HK-2 (cell line): Measurements from ENCODE around the gene SLC41A2.
"Not testable (repeated sequence)": the region's sequence is repeated elsewhere in the genome, so short reads cannot be mapped to it uniquely, and the experiment has no call there.

Source experiments
- DNase-seq: peaks from one replicate; pipeline ENCODE4 v3.0.0-alpha.2; 2018; ENCODE audit not compliant: unreplicated experiment

SLC41A2 gene, protein sequence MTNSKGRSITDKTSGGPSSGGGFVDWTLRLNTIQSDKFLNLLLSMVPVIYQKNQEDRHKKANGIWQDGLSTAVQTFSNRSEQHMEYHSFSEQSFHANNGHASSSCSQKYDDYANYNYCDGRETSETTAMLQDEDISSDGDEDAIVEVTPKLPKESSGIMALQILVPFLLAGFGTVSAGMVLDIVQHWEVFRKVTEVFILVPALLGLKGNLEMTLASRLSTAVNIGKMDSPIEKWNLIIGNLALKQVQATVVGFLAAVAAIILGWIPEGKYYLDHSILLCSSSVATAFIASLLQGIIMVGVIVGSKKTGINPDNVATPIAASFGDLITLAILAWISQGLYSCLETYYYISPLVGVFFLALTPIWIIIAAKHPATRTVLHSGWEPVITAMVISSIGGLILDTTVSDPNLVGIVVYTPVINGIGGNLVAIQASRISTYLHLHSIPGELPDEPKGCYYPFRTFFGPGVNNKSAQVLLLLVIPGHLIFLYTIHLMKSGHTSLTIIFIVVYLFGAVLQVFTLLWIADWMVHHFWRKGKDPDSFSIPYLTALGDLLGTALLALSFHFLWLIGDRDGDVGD

DNA sequence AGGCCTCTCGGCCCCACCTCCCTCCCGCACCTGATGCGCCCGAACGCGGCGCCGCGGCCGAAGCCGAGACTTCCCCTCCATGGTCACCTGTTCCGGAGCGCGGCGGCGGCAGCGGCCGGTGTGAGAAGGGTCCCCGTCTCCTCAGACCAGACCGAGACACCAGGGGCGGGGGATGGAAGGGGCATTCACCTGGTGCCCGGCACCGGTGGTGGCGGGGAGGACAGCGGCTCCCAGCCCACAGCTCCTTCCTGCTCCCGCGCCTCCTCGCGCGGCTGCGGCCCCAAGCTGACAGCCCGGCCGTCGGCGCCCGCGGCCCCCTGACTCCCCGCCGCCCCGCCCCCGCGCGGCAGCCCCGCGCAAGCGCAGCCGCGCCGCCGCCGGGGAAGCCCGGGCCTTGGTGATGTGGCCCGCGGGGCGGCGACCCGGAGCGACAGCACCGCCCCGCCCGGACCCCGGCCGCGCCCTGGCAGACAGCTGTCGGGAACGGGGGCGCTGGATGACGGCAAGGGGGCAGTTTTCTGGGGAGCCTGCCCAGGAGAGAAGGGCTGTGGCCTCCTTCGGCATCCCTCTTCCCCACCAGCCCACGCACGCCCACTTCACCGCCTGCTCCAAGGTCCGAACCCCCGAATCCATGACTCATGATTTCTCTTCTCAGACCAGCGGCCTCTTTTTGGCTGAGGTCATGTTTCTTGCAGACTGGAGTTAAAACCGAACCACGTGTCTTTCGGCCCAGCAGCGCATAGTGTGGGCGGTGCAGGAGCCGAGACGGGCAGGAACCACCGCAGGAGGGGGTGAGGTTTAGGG is at the start of gene SLC41A2:
TSS of gene SLC41A2 (minus strand) at position 290 of the 804 bp plus-strand sequence. CDS start 29,763 bp downstream, outside the sequence.
- DNase-seq = peak; percentile 89

DNA sequence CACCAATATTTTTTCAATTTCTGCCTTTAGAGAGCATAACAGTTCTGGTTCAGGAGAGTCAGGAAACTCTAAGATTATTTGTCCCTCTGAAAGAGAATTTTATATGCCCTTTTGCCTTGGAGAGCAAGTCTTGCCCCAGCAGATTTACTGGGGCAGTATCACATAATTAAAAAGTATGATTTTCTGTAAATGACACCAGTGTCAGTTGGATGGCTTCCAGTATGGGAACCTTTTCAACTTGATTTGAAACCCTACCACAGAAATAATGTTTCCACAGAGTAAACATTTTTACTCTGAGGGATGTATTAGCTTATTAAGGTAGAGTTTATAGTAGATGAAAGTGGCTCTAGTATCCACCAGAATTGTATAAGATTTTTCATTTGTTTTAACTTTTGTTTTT is 43.4 kb upstream of the SLC41A2 start:
- no peak for DNase-seq

DNA sequence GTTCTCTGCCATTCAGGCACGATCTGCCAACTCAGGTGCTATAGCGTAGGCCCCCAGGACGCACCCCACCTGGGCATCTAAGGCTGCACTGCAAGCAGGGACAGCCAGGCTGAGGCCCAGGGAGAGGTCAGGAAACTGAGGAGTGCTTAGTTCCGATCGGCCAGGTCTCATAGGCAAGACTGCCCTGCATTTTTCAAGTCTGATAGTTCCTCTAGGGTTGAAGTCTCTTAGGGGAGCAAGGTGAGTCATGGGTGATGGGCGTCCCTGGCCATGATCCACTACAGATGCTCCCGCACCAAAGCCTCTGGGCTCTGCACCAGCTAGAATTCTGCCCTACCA is 41.2 kb upstream of the SLC41A2 start:
- no peak for DNase-seq

DNA sequence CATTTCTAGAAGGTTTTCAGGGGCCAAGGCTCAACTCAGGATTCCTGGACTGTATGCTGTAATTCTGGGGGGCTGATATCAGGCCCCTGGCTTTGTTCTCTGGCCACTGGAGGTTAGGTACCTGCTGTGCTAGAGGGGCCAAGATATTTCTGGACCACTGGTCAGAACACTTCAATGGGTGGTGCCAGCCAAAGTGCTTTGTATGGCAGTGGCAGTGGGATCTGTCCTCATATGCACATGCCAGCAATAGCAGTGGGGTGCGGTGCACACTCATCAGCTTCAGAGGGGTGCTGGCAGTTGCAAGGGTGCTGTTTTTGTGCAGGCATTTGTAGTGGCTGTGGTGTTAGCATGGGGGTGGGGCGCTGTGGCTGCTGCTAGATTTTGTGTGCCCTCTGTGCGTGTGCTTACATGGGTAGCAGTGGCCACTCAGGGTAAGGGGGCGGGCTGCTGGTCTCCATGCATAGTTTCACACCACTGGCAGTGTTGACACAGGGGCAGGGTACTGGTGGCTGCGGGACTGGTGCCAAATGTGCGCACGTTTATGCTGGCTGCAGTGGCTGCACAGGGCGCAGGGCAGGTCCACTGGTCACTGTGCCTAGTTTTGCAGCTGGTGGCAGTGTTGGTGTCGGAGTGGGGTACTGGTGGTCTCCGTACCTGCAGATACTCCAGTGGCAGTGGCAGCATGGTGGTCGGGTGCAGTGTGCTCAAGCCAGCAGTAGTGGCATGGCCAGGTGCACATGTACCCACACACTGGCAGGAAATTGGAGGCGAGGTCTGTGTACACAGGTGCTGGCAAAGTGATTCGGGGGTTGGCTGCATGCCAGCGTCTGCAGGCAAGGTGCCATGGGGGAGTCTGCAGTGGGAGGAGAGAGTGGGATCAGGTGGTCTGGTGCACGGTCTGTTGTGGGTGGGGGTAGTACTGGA is 40.6 kb upstream of the SLC41A2 start:
- DNase-seq = no peak

DNA sequence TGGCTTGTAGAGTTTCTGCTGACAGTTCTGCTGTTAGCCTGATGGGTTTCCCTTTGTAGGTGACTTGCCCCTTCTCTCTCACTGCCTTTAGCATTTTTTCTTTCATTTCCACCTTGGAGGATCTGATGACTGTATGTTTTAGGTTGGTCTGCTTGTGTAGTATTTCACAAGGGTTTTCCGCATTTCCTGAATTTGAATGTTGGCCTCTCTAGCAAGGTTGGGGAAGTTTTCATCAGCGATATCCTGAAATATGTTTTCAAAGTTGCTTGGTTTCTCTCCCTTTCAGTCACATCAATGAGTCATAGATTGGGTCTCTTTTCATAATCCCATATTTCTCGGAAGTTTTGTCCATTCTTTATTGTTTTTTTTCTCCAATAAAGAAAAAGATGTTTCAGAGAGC is 39.5 kb upstream of the SLC41A2 start:
- DNase-seq = no peak

DNA sequence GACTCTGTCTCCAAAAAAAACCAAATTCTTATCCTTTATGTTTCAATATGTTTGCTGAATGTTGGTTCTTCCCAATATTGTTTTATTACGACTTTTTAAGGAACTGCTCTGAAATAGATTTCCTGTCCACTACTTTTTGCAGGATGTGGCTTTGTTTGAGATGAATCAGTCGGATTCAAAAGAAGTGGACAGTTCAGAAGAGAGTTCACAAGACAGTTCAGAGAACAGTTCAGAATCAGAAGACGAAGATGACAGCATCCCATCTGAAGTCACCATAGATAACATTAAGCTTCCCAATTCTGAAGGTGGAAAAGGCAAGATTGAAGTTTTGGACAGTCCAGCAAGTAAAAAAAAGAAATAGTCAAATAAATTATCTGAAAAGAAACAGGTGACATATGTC is 36.2 kb upstream of the SLC41A2 start:
- DNase-seq = no peak

DNA sequence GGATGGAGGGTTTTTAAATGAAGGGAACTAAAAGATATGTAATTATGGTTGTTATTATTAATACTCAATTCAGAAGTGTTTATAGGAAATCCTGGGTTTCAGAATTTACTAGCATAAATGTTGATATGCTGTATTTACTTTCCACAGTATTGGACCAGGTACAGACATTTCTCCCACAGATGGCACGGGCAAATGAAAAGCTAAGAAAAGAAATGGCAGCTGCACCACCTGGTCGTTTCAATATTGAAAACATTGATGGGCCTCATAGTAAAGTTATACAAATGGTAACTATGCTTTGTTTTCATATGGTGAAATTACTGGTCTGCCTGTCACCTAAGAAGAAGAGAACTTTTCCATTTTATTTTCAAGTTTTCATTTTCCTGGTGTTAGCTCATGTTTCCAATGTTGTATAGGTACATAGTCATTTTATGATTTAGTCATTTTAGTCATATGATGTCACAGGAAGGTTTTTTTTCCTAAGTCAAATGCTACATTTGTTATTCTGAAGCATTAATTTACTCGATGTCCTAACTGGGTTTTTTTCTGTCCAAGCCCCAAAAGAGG is 33.6 kb upstream of the SLC41A2 start:
- no peak for DNase-seq

DNA sequence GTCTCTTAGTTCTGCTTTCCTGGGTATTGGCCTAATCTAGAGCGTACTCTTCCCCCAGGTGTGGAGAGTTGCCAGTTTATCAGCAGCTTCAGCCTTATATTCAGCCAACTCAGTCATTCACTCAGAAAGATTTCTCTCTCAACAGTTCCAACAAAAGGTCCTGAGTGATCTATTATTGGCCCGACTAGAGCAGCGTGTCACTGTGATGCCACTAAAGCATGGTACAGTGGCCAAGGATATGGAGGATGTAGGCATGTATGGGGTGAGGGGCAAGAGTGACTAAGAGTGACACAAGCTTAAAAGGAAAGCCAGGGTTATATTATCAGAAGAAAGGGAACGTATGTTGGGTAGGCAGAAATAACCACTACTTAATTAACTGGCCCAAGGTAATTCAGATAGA is 32.9 kb upstream of the SLC41A2 start:
- no peak for DNase-seq

DNA sequence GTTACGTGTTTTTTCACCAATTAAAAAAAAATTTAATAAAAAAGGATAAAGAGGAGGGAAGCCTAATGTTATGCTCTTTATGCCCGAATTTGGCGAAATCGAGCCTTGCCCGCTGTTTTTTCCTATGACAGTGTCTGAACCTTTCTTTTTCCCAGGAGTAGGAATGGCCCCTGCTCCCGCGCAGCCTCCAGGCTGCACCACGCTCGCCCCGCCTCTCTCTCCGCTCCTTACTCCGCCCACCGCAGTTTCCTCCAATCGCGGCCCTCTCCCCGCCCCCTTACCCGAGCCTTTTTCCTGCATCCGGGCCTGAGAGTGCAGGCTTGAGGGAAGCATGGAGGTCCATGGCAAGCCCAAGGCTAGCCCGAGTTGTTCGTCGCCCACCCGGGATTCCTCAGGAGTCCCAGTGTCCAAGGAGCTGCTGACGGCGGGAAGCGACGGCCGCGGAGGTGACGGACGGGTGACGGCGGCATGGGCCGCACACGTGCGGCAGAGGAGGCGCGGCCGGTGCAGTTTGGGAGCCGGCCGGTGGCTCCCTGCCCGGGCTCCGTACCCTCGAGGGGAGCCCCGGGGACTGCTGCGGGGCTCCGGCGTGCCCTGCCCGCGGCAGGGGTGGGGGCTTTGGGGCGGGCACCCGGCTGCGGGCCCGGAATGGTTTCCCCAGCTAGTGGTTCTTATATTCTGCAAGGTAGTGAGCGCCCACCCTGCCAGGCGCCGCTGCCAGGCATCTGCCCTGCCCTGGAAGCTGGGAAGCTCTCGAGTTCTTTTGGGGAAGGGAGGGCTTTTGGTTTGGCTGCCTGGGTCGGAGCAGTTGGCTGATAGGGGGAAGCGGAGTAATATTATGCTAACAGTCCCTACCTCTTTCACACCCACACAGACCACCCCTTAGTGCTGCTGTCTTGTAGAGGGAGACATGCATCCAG is 28.2 kb upstream of the SLC41A2 start, which contains the start of gene NOPCHAP1:
TSS of gene NOPCHAP1 (plus strand) at position 295 of the 920 bp plus-strand sequence. CDS start at position 332, 37 bp downstream.
- peak; percentile 92 for DNase-seq

DNA sequence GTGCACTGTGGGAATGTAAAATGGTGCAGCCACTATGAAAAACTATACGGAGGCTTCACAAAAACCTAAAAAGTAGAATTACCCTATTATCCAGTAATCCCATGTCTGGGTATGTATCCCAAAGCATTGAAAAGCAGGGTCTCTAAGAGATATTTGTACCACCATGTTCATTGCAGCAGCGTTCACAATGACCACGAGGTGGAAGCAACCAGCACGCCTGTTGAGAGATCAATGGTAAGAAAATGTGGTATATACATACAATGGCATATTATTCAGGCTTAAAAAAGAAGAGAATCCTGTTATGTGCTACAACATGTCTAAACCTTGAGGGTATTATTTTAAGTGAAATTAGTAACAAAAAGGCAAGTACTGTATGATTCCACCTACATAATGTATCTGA is 27.1 kb upstream of the SLC41A2 start:
- no peak for DNase-seq

DNA sequence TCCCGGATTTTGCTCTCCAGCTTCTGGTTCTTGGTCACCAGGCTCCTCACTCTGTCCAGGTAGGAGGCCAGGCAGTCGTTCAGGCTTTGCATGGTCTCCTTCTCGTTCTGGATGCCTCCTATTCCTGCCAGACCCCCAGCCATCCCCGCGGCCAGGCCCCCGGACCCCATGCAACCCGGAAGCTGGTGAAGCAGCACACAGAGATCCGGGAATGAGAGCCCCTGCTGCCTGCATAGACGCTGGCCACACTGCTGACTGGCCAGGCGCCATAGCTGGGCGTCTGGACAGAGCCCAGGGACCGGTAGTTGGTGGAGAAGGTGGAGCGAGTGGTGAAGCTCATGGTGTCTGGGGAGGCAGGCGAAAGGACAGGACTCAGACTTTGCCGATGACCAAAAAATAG is 19.6 kb upstream of the SLC41A2 start:
- DNase-seq = not testable (repeated sequence)

DNA sequence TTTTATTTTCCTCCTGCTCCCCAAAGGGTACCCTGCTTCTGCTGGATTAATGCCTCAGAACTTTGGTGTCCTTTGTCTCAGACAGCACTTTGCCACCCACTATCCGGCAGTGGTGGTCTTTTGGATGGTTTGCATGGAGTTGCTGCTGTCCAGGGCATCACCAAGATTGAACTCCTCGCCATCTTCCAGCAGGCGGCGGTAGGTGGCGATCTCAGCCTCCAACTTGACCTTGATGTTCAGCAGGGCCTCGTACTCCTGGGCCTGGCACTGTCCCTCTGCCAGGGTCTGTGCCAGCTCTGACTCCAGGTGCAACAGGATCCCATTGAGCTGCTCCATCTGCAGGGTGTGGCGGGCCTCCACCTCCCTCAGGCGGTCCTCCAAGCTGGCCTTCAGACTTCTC is 18.6 kb upstream of the SLC41A2 start:
- no peak for DNase-seq

DNA sequence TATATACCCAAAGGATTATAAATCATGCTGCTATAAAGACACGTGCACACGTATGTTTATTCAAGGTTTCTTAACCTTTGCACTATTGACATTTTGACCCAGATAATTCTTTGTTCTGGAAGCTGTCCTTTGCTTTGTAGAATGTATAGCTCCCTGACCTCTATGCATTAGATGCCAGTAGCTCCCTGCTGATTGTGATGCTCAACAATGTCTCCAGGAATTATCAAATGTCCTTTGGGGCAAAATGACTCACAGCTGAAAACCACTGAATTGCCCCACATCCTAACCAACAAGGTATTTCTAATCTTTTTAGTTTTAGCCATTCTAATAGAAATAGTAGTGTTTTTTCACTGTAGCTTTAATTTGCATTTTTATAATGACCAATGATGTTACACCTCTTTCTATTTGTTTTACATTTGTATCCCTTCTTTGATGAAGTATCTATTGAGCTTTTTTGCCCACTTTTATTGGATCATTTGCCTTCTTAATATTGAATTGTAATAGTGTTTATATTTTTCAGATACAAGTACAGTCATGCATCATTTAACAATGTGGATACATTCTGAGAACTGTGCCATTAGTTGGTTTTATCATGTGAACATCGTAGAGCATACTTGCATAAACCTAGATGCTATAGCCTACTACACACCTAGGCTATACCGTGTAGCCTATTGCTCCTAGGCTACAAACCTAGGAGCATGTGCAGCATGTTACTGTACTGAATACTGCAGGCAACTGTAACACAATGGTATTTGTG is 17.7 kb upstream of the SLC41A2 start:
- DNase-seq = no peak

DNA sequence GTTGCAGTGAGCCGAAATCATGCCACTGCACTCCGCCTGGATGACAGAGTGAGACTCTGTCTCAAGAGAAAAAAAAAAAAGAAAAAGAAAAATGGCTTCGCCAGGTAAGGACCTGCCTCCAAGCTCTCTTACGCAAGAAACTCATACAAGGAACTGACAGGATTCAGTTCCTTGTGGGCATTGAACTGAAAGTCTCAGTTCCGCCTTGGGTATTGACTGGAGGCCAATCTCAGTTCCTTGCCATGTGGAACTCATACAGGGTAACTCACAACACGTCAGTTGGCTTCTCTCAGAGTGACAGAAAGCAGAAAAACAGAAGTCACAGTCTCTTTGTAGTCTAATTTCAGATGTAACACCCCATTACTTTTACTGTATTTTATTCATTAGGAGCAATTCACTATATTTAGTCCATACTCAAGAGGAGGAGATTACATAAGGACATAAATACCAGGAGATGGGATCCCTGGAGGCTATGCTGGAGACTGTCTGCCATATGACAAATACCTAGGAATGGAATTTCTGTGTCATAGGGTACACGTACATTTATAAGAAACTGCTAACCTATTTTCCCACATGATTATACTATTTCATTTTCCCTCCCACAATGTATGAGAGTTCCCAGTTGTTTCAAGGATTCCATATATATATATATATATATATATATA is 16.7 kb upstream of the SLC41A2 start:
- no peak for DNase-seq

DNA sequence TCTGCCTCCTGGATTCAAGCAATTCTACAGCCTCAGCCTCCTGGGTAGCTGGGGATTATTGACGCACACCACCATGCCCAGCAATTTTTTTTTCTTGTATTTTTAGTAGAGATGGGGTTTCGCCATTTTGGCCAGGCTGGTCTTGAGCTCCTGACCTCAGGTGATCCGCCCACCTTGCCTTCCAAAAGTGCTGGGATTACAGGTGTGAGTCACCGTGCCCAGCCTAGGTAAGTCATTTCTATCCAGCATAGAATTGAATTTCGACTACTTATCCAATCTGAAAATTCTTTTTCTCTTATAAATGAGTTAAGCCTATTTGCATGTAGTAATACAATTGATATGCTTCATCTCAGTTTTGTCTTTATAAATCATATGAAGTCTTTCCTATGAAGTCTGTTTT is 15.2 kb upstream of the SLC41A2 start:
- no peak for DNase-seq

DNA sequence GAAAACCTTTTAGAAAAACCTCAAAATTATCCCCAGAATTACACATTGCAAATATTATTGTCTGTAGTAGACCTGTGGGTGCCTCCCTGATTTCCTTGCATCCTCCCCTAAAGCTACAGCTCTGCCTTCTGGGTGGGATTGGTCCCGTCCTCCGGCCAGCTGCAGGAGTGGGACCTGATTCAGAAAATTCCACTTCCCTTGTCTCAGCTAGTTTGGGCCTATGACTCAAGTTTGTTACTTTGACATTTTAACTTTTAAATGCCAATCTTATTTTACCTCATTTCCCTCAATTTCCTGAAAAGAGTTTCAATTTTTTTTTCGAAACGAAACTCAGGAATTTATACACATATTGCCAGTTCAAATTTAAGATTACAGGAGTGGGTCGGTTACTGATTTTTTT is 13.2 kb upstream of the SLC41A2 start:
- no peak for DNase-seq

DNA sequence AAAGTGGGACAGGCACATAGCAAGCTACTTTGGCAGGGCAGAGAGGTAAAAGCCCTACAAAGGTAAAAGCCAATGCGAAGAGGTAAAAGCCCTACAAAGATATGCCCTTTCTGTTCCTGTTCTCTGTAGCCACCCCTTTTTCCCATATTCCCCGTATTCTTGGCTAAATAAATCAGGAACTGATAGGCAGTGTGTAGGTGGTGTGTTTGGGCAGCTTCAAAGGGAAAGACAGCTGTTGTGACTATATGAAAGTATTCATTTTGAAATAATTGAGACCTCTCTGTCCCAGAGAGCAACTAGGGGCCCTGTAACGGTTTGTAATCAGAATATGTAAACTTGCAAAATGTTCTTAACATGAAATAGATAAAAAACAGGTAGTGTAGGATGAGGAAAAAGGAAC is 11.3 kb upstream of the SLC41A2 start:
- DNase-seq = no peak

DNA sequence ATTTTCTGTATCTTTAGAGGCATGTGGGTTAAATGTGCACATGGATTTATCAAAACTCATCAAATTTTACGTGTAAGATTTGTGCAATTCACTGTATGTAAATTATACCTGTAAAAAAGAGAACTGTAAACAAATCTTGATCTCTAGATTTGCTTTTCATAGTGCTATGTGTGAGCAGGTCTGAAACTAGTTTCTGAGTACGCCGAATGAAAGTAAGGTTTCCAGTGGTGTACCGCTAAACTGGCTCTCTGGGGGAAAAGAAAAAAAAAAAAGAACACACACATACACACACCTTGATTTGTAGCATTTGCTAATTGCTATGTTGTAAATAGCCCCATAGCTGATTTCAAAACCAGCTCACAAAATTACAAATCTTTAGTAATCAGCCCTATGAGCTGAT is 8.6 kb upstream of the SLC41A2 start:
- DNase-seq = no peak

DNA sequence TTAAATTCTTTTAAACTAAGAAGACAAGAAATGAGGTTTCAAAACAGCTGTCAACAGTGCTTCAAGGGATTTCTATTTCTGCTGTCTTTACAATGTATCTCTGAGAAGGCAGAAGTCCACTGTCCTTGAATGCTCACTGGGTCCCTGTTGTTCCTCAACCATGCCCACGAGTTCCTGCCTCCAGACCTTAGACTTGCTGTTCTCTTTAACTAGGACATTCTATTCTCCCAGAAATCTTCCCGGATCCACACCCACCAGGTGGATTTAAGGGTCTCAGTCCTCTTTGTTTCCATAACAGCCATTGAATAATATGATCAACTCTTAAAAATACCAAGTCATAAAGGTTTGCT is 6.7 kb upstream of the SLC41A2 start:
- DNase-seq = no peak
